G401 (cell line): ENCODE results near the gene CELF6. TPM values are rescaled to one million over a fixed set of nuclear protein-coding genes. Genes with fewer than 3 reads are reported as not detected.

Source experiments
- DNase-seq: peaks from one replicate; pipeline ENCODE4 v3.0.0-alpha.2; 2015; ENCODE audit warnings: low spot score
- in situ Hi-C: cut with HindIII; loops from 2 replicates; pipeline ENCODE4 v1.10.0; 2016; ENCODE audit warnings: low sequenced_read_pairs, mixed read lengths
- total RNA-seq: library from RNA; depleted of rRNA; stranded (reverse); fragments of >200 nt; shearing (Covaris generic); gene quantifications from 2 replicates; pipeline ENCODE4 v1.2.3, GENCODE V29; 2014

Gene CELF6
- total RNA-seq, 1 experiment from 2014 or later: 0.07 TPM

- DNase-seq: peak; percentile 25
- in situ Hi-C loops: no loop called here
These were observed 485 bp downstream of the CELF6 start for GRCh38 chr15:72319360-72319984.

GRCh38 chr15:72318408-72318942, 1.5 kb downstream of the CELF6 start:
- in situ Hi-C loops: no loop called here
- peak; percentile 47 for DNase-seq

GRCh38 chr15:72315706-72316370, 4.1 kb downstream of the CELF6 start:
- no peak for DNase-seq
- in situ Hi-C loops: no loop called here

- no peak for DNase-seq
- in situ Hi-C loops: no loop called here
These were observed 6.1 kb downstream of the CELF6 start for GRCh38 chr15:72313881-72314280.

GRCh38 chr15:72313448-72313840, 6.5 kb downstream of the CELF6 start:
- DNase-seq: no peak
- in situ Hi-C loops: no loop called here

GRCh38 chr15:72312605-72313447, 7.1 kb downstream of the CELF6 start:
- peak; percentile 76 for DNase-seq
- in situ Hi-C loops: no loop called here

- in situ Hi-C loops: no loop called here
- DNase-seq: no peak
These were observed 12.9 kb downstream of the CELF6 start for GRCh38 chr15:72307026-72307425.

GRCh38 chr15:72306211-72306785, 13.7 kb downstream of the CELF6 start:
- peak; percentile 81 for DNase-seq
- in situ Hi-C loops: no loop called here

GRCh38 chr15:72304596-72304995, 15.4 kb downstream of the CELF6 start:
- no peak for DNase-seq
- in situ Hi-C loops: no loop called here

- no peak for DNase-seq
- in situ Hi-C loops: no loop called here
These were observed 17.0 kb downstream of the CELF6 start for GRCh38 chr15:72302955-72303354.

GRCh38 chr15:72289597-72290325, 30.2 kb downstream of the CELF6 start:
- in situ Hi-C loops: no loop called here
- no peak for DNase-seq

GRCh38 chr15:72288796-72289596, 31.0 kb downstream of the CELF6 start:
- no peak for DNase-seq
- in situ Hi-C loops: no loop called here

- DNase-seq: no peak
- in situ Hi-C loops: no loop called here
These were observed 33.9 kb downstream of the CELF6 start for GRCh38 chr15:72285927-72286516.

- in situ Hi-C loops: no loop called here
- no peak for DNase-seq
These were observed 34.6 kb downstream of the CELF6 start for GRCh38 chr15:72285402-72285801.

GRCh38 chr15:72284781-72285180, 35.2 kb downstream of the CELF6 start:
- DNase-seq: no peak
- in situ Hi-C loops: no loop called here

- no peak for DNase-seq
- in situ Hi-C loops: no loop called here
These were observed 38.2 kb downstream of the CELF6 start for GRCh38 chr15:72281713-72282112.

- DNase-seq: no peak
- in situ Hi-C loops: no loop called here
These were observed 39.2 kb downstream of the CELF6 start for GRCh38 chr15:72280751-72281150.

GRCh38 chr15:72278737-72279136, 41.2 kb downstream of the CELF6 start:
- no peak for DNase-seq
- in situ Hi-C loops: no loop called here
